T-cell (primary cell): ENCODE measurements around the gene ABCG8. TPM values are rescaled to one million over a fixed set of nuclear protein-coding genes. Genes with fewer than 3 reads are reported as not detected.

ENCODE experiments used
- ATAC-seq, 4 experiments: fragments of 200-7000 bp in 3 of 4; fragments of 150-1000 bp in 1 of 4; cut with Tn5 transposase; replicated peaks in 1 of 4; 1 replicate in 3 of 4; 2 replicates in 1 of 4; pipeline ENCODE4 v1.10.0; 2021; ENCODE audit warnings: moderate library complexity in 3 of 4, mild to moderate bottlenecking in 2 of 4, moderate number of reproducible peaks in 1 of 4
- CTCF ChIA-PET, 2 donors: fragments of 300-600 bp; sonication (Branson Sonifier 250); formaldehyde crosslinking; loops; one replicate each; lab custom pipeline; 2022; ENCODE audit warnings: antibody characterized with exemption in 2 of 2; lab: Charles Lee
- POLR2A ChIA-PET, 2 donors: fragments of 300-600 bp; sonication (Branson Sonifier 250); formaldehyde crosslinking; loops; one replicate each; lab custom pipeline; 2022; ENCODE audit warnings: antibody characterized with exemption in 2 of 2; lab: Charles Lee
- DNase-seq, 35 experiments: peaks; one replicate each; pipeline versions ENCODE4 v3.0.0 to v3.0.0-alpha.2; 2013 to 2023
- H3K27ac ChIP-seq: one replicate; pipeline ENCODE4 v1.5.1; 2013; ENCODE audit warnings: low read length
- H3K27me3 ChIP-seq, 2 experiments: replicated peaks in 1 of 2; 1 replicate in 1 of 2; 2 replicates in 1 of 2; pipeline versions ENCODE4 v1.6.1 to v1.7.0; 2013; ENCODE audit warnings: low read length in 1 of 2, mixed read lengths in 1 of 2; ENCODE audit not compliant: control insufficient read depth in 2 of 2, insufficient read depth in 2 of 2; ENCODE audit errors: extremely low read depth in 1 of 2
- H3K36me3 ChIP-seq, 2 donors: 1 replicate in 1 of 2; 2 replicates in 1 of 2; pipeline versions ENCODE4 v1.6.1 to v1.7.0; 2013; ENCODE audit warnings: low read length in 1 of 2; ENCODE audit not compliant: control insufficient read depth in 2 of 2, insufficient read depth in 1 of 2; ENCODE audit errors: extremely low read depth in 1 of 2
- H3K4me1 ChIP-seq, 2 experiments: 1 replicate in 1 of 2; 2 replicates in 1 of 2; pipeline versions ENCODE4 v1.6.1 to v1.7.0; 2013; ENCODE audit warnings: low read length in 2 of 2, mixed read lengths in 1 of 2; ENCODE audit not compliant: insufficient read depth in 2 of 2, control insufficient read depth in 1 of 2; ENCODE audit errors: extremely low read depth in 1 of 2
- H3K4me3 ChIP-seq, 2 donors: 1 replicate in 1 of 2; 2 replicates in 1 of 2; pipeline versions ENCODE4 v1.5.1 to v1.7.0; 2013; ENCODE audit warnings: mild to moderate bottlenecking in 2 of 2, low read length in 1 of 2, moderate library complexity in 1 of 2; ENCODE audit not compliant: control insufficient read depth in 1 of 2; ENCODE audit errors: extremely low read depth in 1 of 2
- H3K9me3 ChIP-seq: 2 replicates; pipeline ENCODE4 v1.7.0; 2013
- H3K27ac Mint-ChIP-seq, 2 donors: one replicate each; pipeline ENCODE4 v1.8.0; 2020 to 2021; ENCODE audit warnings: mild to moderate bottlenecking in 2 of 2, mixed read lengths in 2 of 2
- H3K27me3 Mint-ChIP-seq, 2 donors: one replicate each; pipeline ENCODE4 v1.8.0; 2021 to 2022; ENCODE audit warnings: mixed read lengths in 2 of 2
- H3K36me3 Mint-ChIP-seq: one replicate; pipeline ENCODE4 v1.8.0; 2021; ENCODE audit warnings: mixed read lengths
- H3K4me1 Mint-ChIP-seq, 3 donors: one replicate each; pipeline ENCODE4 v1.8.0; 2020 to 2022; ENCODE audit warnings: mixed read lengths in 3 of 3, mild to moderate bottlenecking in 1 of 3
- H3K4me3 Mint-ChIP-seq, 3 donors: one replicate each; pipeline ENCODE4 v1.8.0; 2020 to 2022; ENCODE audit warnings: mild to moderate bottlenecking in 3 of 3, mixed read lengths in 3 of 3, moderate library complexity in 3 of 3
- H3K9me3 Mint-ChIP-seq, 3 donors: one replicate each; pipeline ENCODE4 v1.8.0; 2020 to 2022; ENCODE audit warnings: mixed read lengths in 3 of 3
- WGBS: methylation state at CpG from one replicate; pipeline ENCODE4 v1.1.5; 2013; ENCODE audit warnings: missing lambda C conversion rate; ENCODE audit not compliant: insufficient coverage; 5-methylcytosine and 5-hydroxymethylcytosine counted together
- total RNA-seq, 35 experiments: library from RNA in 6 of 35; stranded (reverse) in 6 of 35; fragments of 120-200 nt in 1 of 35; gene quantifications; one replicate each; pipeline versions ENCODE4 v1.2.1 to v1.2.4 and lab custom pipeline; 2013 to 2026

Gene ABCG8
- total RNA-seq, 5 donors from 2014 or later (not counting 1 experiment from before 2014, with no cell fraction given): 0.09 TPM; not detected in 3

DNA sequence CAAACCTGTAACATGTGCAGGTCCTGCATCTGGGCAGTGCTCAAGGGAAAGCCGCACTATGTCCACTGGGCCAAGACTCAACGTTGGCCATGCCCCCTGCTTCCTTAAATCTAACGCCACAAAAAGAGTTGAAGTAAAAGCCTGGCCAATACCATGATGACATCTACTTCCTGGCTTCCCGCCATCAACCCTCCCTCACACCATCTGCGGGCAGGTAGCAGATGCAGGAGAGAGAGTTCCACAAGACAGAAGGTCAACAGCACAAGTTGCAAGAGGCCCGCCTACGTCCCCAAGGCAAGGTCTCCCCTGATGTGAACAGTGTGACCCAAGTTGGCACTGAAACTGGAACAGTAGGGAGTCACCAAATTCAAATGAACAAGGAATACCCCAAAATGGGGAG, 48.4 kb downstream of the ABCG8 start:
- no peak for DNase-seq
- no peak for ATAC-seq
- H3K36me3 Mint-ChIP-seq: peaks cover 39% of the 10 kb centered on the region
- no peak overlapping the region for H3K27ac Mint-ChIP-seq
- WGBS: 97% methylated on average over 5 of the region's 7 CpGs
- no peaks in the 10 kb centered on the region for H3K27me3 Mint-ChIP-seq
- ChIA-PET POLR2A (no interaction called here), CTCF (no interaction called here)
- Histone ChIP-seq H3K27me3 (no peaks in the 10 kb centered on the region), H3K4me1 (no peaks in the 10 kb centered on the region), H3K4me3 (no peak overlapping the region), H3K36me3 (peaks cover 6 to 35% of the 10 kb centered on the region in 2 donors), H3K27ac (no peak overlapping the region), H3K9me3 (no peaks in the 10 kb centered on the region)
- no peaks in the 10 kb centered on the region for H3K9me3 Mint-ChIP-seq
- no peaks in the 10 kb centered on the region for H3K4me1 Mint-ChIP-seq
- no peak overlapping the region for H3K4me3 Mint-ChIP-seq

- Mint-ChIP-seq H3K4me1 (no peaks in the 10 kb centered on the region), H3K27me3 (no peaks in the 10 kb centered on the region), H3K4me3 (no peak overlapping the region), H3K27ac (no peak overlapping the region), H3K36me3 (peaks cover 57% of the 10 kb centered on the region), H3K9me3 (no peaks in the 10 kb centered on the region)
- Histone ChIP-seq H3K9me3 (no peaks in the 10 kb centered on the region), H3K4me1 (no peaks in the 10 kb centered on the region), H3K27me3 (no peaks in the 10 kb centered on the region), H3K36me3 (peaks cover 6 to 54% of the 10 kb centered on the region in 2 donors), H3K4me3 (no peak overlapping the region), H3K27ac (no peak overlapping the region)
- ATAC-seq (no peak), DNase-seq (no peak)
- CTCF ChIA-PET: no interaction called here
- 100% methylated on average over 2 of the region's 4 CpGs for WGBS
- POLR2A ChIA-PET: no interaction called here
Observed at GRCh38 chr2:43889416-43889815, 50.6 kb downstream of the ABCG8 start.

DNA sequence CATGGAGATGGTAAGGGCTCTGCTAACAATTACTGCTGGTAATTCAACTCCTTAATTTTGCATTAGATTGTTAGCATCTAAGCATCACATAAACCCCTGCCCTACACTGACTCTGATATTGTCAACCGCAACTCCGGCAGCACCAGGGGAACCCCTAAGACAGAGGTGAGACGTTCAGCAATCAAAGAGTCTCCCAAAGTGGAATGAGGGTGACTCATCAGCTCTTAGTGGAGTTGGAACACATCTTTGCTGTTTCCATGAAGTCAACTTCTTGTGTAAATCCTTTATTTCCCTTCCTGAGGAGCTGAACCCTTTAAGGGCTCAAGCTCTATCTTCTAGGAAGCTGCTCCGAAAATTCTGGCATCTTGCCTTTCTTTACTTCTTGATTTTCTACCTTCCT, 52.1 kb downstream of the ABCG8 start:
- H3K4me3 Mint-ChIP-seq: no peak overlapping the region
- H3K4me1 Mint-ChIP-seq: no peaks in the 10 kb centered on the region
- POLR2A ChIA-PET: no interaction called here
- H3K27me3 Mint-ChIP-seq: no peaks in the 10 kb centered on the region
- DNase-seq: no peak
- no peak overlapping the region for H3K4me3 ChIP-seq
- H3K9me3 ChIP-seq: no peaks in the 10 kb centered on the region
- H3K27ac ChIP-seq: no peak overlapping the region
- no peaks in the 10 kb centered on the region for H3K4me1 ChIP-seq
- H3K27ac Mint-ChIP-seq: no peak overlapping the region
- H3K36me3 ChIP-seq: peaks cover 6 to 63% of the 10 kb centered on the region in 2 donors
- H3K9me3 Mint-ChIP-seq: no peaks in the 10 kb centered on the region
- peaks cover 63% of the 10 kb centered on the region for H3K36me3 Mint-ChIP-seq
- WGBS: 100% methylated on average over 1 of the region's 4 CpGs
- ATAC-seq: no peak
- CTCF ChIA-PET: no interaction called here
- H3K27me3 ChIP-seq: no peaks in the 10 kb centered on the region

GRCh38 chr2:43894743-43895142, 56.0 kb downstream of the ABCG8 start:
- Mint-ChIP-seq H3K4me1 (no peaks in the 10 kb centered on the region), H3K36me3 (peaks cover 62% of the 10 kb centered on the region), H3K27ac (no peak overlapping the region), H3K4me3 (no peak overlapping the region), H3K27me3 (no peaks in the 10 kb centered on the region), H3K9me3 (no peaks in the 10 kb centered on the region)
- H3K9me3 ChIP-seq: no peaks in the 10 kb centered on the region
- ATAC-seq (no peak), DNase-seq (no peak)
- H3K27ac ChIP-seq: no peak overlapping the region
- H3K27me3 ChIP-seq: no peaks in the 10 kb centered on the region
- POLR2A ChIA-PET: no interaction called here
- 94% methylated on average over 2 of the region's 2 CpGs for WGBS
- CTCF ChIA-PET: no interaction called here
- H3K4me3 ChIP-seq: no peak overlapping the region
- no peaks in the 10 kb centered on the region for H3K4me1 ChIP-seq
- peaks cover 0 to 71% of the 10 kb centered on the region in 2 donors for H3K36me3 ChIP-seq

DNA sequence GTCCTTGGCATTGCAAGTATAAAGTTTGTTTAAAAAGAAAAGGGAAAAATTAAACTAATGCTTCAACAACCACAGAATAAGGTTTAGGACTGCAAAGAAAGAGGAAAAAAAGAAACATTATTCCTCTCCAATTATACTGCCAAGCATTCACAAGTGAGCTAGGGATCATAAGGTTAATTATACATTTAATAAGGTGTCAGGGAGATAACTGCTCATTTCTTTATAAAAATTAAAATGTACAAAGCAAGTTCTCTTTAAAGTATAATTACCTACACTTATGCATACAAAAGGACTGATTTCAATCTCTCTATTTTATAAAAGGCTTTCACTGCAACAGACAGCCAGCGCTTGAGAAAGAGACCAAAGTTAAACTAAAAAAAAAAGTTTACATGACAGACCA, 58.1 kb downstream of the ABCG8 start:
- Histone ChIP-seq H3K4me1 (no peaks in the 10 kb centered on the region), H3K4me3 (no peak overlapping the region), H3K27ac (no peak overlapping the region), H3K9me3 (no peaks in the 10 kb centered on the region), H3K36me3 (peaks cover 0 to 69% of the 10 kb centered on the region in 2 donors), H3K27me3 (no peaks in the 10 kb centered on the region)
- DNase-seq (no peak), ATAC-seq (no peak)
- Mint-ChIP-seq H3K27ac (no peak overlapping the region), H3K9me3 (no peaks in the 10 kb centered on the region), H3K4me3 (no peak overlapping the region), H3K27me3 (no peaks in the 10 kb centered on the region), H3K4me1 (no peaks in the 10 kb centered on the region), H3K36me3 (peaks cover 55% of the 10 kb centered on the region)
- ChIA-PET POLR2A (interaction anchor here in 1 of 2 donors (0.8 kb wide), 1 partner anchor 42 kb away, joined by 5 read pairs; no protein-coding TSS in a partner anchor), CTCF (no interaction called here)
- no CpG with 5 or more reads among the region's 1 CpG for WGBS

- Histone ChIP-seq H3K4me1 (no peaks in the 10 kb centered on the region), H3K9me3 (no peaks in the 10 kb centered on the region), H3K27me3 (no peaks in the 10 kb centered on the region), H3K4me3 (no peak overlapping the region), H3K27ac (no peak overlapping the region), H3K36me3 (peaks cover 0 to 67% of the 10 kb centered on the region in 2 donors)
- CTCF ChIA-PET: no interaction called here
- ATAC-seq (no peak), DNase-seq (no peak)
- WGBS: 100% methylated on average over 2 of the region's 6 CpGs
- Mint-ChIP-seq H3K27ac (no peak overlapping the region), H3K36me3 (peaks cover 52% of the 10 kb centered on the region), H3K27me3 (no peaks in the 10 kb centered on the region), H3K4me3 (no peak overlapping the region), H3K4me1 (no peaks in the 10 kb centered on the region), H3K9me3 (no peaks in the 10 kb centered on the region)
- POLR2A ChIA-PET: no interaction called here
Observed at GRCh38 chr2:43897492-43897891, 58.7 kb downstream of the ABCG8 start.
